Left lung (tissue), 10 donors: Measurements from ENCODE around the gene KRTAP2-2. TPM values are rescaled to one million over a fixed set of nuclear protein-coding genes. Genes with fewer than 3 reads are reported as not detected.

Experiments
- ATAC-seq: fragments of 200-7000 bp; cut with Tn5 transposase; one replicate; pipeline ENCODE4 v1.9.1; 2020; ENCODE audit warnings: moderate library complexity
- DNase-seq, 4 donors: peaks; one replicate each; pipeline ENCODE4 v3.0.0-alpha.2; 2013 to 2020
- H3K27ac ChIP-seq, 2 donors: fragments of 200-600 bp; sonication (generic) in 1 of 2; one replicate each; pipeline versions ENCODE4 v1.5.0 to v1.8.0; 2020 to 2021
- H3K27me3 ChIP-seq, 2 donors: fragments of 200-600 bp; sonication (generic) in 1 of 2; one replicate each; pipeline versions ENCODE4 v1.5.0 to v1.8.0; 2020 to 2021
- H3K36me3 ChIP-seq, 2 donors: fragments of 200-600 bp; sonication (generic) in 1 of 2; one replicate each; pipeline versions ENCODE4 v1.5.0 to v1.8.0; 2020 to 2021
- H3K4me1 ChIP-seq, 2 donors: fragments of 200-600 bp; one replicate each; pipeline ENCODE4 v1.8.0; 2021
- H3K4me3 ChIP-seq, 2 donors: fragments of 200-600 bp; sonication (generic) in 1 of 2; one replicate each; pipeline versions ENCODE4 v1.5.0 to v1.8.0; 2020 to 2021; ENCODE audit warnings: mild to moderate bottlenecking in 1 of 2
- H3K9me3 ChIP-seq, 2 donors: fragments of 200-600 bp; sonication (generic) in 1 of 2; one replicate each; pipeline versions ENCODE4 v1.5.0 to v1.8.0; 2020 to 2021
- CTCF ChIP-seq, 2 donors: fragments of 200-600 bp; sonication (generic) in 1 of 2; IDR thresholded peaks; one replicate each; pipeline versions ENCODE4 v1.5.0 to v1.8.0; 2021; ENCODE audit warnings: antibody characterized with exemption in 2 of 2
- intact Hi-C, 2 donors: fragments of 100-400 bp; cut with DNase I; formaldehyde crosslinking; loops; one replicate each; pipeline versions ENCODE4 v1.11.2 to v1.14.2; 2022
- polyA plus RNA-seq, 6 donors: library from polyadenylated mRNA; unstranded; fragments of 120-200 nt; gene quantifications; one replicate each; pipeline ENCODE4 v1.2.1, GENCODE V29; 2013; ENCODE audit not compliant: insufficient read length in 6 of 6
- total RNA-seq, 2 donors: library from RNA; stranded (reverse); fragmentation: NEBNext Ultra II Directional; extraction: Animal tissue kit (Norgen Biotek cat#: 25700); gene quantifications; one replicate each; pipeline ENCODE4 v1.2.1, GENCODE V29; 2021
- donor health status: DM: no; HTN: yes; CAD: no.
- donor health status: DM: no; HTN: no; CAD: no.

KRTAP2-2 gene
- total and polyA plus RNA-seq, 8 donors = not detected

GRCh38 chr17:41020336-41020735, 34.7 kb downstream of the KRTAP2-2 start:
- Histone ChIP-seq H3K27me3 (no peaks in the 10 kb centered on the region), H3K4me3 (no peak overlapping the region), H3K27ac (no peak overlapping the region), H3K4me1 (no peaks in the 10 kb centered on the region), H3K36me3 (no peaks in the 10 kb centered on the region), H3K9me3 (no peaks in the 10 kb centered on the region)
- TF ChIP-seq CTCF (IDR thresholded peaks at IDR 0.05) = no peak
- intact Hi-C loops = no loop called here
- DNase-seq = no peak
- no peak for ATAC-seq

GRCh38 chr17:41019415-41019814, 35.6 kb downstream of the KRTAP2-2 start:
- no peak overlapping the region for H3K4me3 ChIP-seq
- no peak for TF ChIP-seq CTCF (IDR thresholded peaks at IDR 0.05)
- H3K4me1 ChIP-seq = no peaks in the 10 kb centered on the region
- H3K27ac ChIP-seq = no peak overlapping the region
- intact Hi-C loops = no loop called here
- ATAC-seq (no peak), DNase-seq (no peak)
- H3K9me3 ChIP-seq = no peaks in the 10 kb centered on the region
- H3K36me3 ChIP-seq = no peaks in the 10 kb centered on the region
- H3K27me3 ChIP-seq = no peaks in the 10 kb centered on the region

GRCh38 chr17:41018541-41018940, 36.5 kb downstream of the KRTAP2-2 start:
- Histone ChIP-seq H3K4me1 (no peaks in the 10 kb centered on the region), H3K36me3 (no peaks in the 10 kb centered on the region), H3K4me3 (no peak overlapping the region), H3K9me3 (no peaks in the 10 kb centered on the region), H3K27ac (no peak overlapping the region), H3K27me3 (no peaks in the 10 kb centered on the region)
- intact Hi-C loops = no loop called here
- DNase-seq = no peak
- TF ChIP-seq CTCF (IDR thresholded peaks at IDR 0.05) = no peak
- ATAC-seq = no peak

GRCh38 chr17:41016578-41017215, 38.3 kb downstream of the KRTAP2-2 start:
- ATAC-seq = no peak
- Histone ChIP-seq H3K4me1 (no peaks in the 10 kb centered on the region), H3K27ac (no peak overlapping the region), H3K9me3 (no peaks in the 10 kb centered on the region), H3K27me3 (no peaks in the 10 kb centered on the region), H3K4me3 (no peak overlapping the region), H3K36me3 (no peaks in the 10 kb centered on the region)
- intact Hi-C loops = no loop called here
- no peak for DNase-seq
- no peak for TF ChIP-seq CTCF (IDR thresholded peaks at IDR 0.05)

GRCh38 chr17:41015454-41015853, 39.6 kb downstream of the KRTAP2-2 start:
- Histone ChIP-seq H3K9me3 (no peaks in the 10 kb centered on the region), H3K27me3 (no peaks in the 10 kb centered on the region), H3K27ac (no peak overlapping the region), H3K4me3 (no peak overlapping the region), H3K36me3 (no peaks in the 10 kb centered on the region), H3K4me1 (no peaks in the 10 kb centered on the region)
- intact Hi-C loops = no loop called here
- DNase-seq (no peak), ATAC-seq (no peak)
- no peak for TF ChIP-seq CTCF (IDR thresholded peaks at IDR 0.05)
